Measurements from ENCODE around the gene MDFIC. TPM values are rescaled to one million over a fixed set of nuclear protein-coding genes. Genes with fewer than 3 reads are reported as not detected.
A peak's percentile ranks its signal among the peaks of the same experiment; 100 is the strongest.

Gene MDFIC
- total RNA-seq, 2 donors from 2014 or later = 22.9 to 29.3 TPM

GRCh38 chr7:114944745-114945625 is 23.1 kb downstream of the MDFIC start:
- H3K9me3 ChIP-seq = no peaks in the 10 kb centered on the region
- H3K4me1 ChIP-seq (ENCODE audit: control insufficient read depth in 1 of 2, low read depth in 2 of 2) = peaks cover 1 to 7% of the 10 kb centered on the region in 2 donors
- no peak for TF ChIP-seq CTCF (IDR thresholded peaks at IDR 0.05)
- peak; percentile 7 for DNase-seq (ENCODE audit: low spot score)
- ATAC-seq (ENCODE audit: insufficient number of reproducible peaks, low FRiP score, low read depth) = peak; percentile 63
- peak overlapping the region; percentile 62 for H3K4me3 ChIP-seq
- H3K36me3 ChIP-seq = no peaks in the 10 kb centered on the region
- peak overlapping the region in 1 of 2 donors; percentile 9 for H3K27ac ChIP-seq
- H3K27me3 ChIP-seq (replicated peaks; ENCODE audit: insufficient read depth) = no peaks in the 10 kb centered on the region

DNA sequence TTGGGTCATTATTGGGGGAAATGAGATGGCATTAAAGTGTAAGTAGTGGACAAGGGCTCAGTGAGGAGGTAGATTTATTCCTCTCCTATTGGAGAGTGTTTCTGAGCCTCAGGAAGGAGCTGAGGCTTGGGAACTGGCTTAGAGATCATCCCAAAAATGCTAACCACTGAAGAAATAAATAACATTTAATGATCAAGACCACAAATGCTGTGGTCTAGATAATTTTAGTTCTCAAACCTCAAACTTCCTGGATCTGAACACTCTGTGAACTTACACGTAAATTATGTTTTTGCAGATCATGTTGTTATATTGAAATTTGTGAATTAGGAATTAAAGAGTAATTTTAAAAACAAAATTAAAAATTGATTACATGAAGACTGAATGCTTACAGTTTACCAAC is 27.3 kb downstream of the MDFIC start:
- H3K36me3 ChIP-seq = no peaks in the 10 kb centered on the region

GRCh38 chr7:114952296-114952695 is 30.4 kb downstream of the MDFIC start:
- no peak for TF ChIP-seq CTCF (IDR thresholded peaks at IDR 0.05)
- no peak overlapping the region for H3K4me3 ChIP-seq
- no peak for DNase-seq (ENCODE audit: low spot score)
- no peaks in the 10 kb centered on the region for H3K4me1 ChIP-seq (ENCODE audit: control insufficient read depth in 1 of 2, low read depth in 2 of 2)
- no peak for ATAC-seq (ENCODE audit: insufficient number of reproducible peaks, low FRiP score, low read depth)
- no peaks in the 10 kb centered on the region for H3K36me3 ChIP-seq
- H3K27ac ChIP-seq = no peak overlapping the region
- H3K27me3 ChIP-seq (replicated peaks; ENCODE audit: insufficient read depth) = no peaks in the 10 kb centered on the region
- H3K9me3 ChIP-seq = no peaks in the 10 kb centered on the region

More for the DNA sequence above, 27.3 kb downstream of the MDFIC start:
- Histone ChIP-seq H3K4me1 (ENCODE audit: control insufficient read depth in 1 of 2, low read depth in 2 of 2) (peaks cover 0 to 4% of the 10 kb centered on the region in 2 donors), H3K9me3 (no peaks in the 10 kb centered on the region), H3K27ac (no peak overlapping the region), H3K27me3 (replicated peaks; ENCODE audit: insufficient read depth) (no peaks in the 10 kb centered on the region), H3K4me3 (no peak overlapping the region)
- TF ChIP-seq CTCF (IDR thresholded peaks at IDR 0.05) = no peak
- DNase-seq (ENCODE audit: low spot score) = no peak
- ATAC-seq (ENCODE audit: insufficient number of reproducible peaks, low FRiP score, low read depth) = no peak

DNA sequence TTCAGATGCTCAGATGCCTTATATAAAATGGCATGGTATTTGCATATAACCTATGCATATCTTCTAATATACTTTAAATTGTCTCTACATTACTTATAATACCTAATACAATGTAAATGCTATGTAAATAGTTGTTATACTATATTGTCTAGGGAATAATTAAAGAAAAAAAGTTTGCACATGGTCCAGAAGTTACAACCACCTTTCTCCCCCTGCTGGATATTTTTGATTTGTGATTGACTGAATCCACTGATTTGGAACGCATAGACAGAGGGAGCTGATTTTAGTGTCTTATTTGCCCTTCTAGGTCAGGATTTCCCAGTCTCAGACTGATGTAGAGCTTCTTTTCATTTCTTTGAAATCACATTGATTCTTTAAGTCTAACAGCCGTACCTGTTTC is 31.8 kb downstream of the MDFIC start:
- H3K4me1 ChIP-seq (ENCODE audit: control insufficient read depth in 1 of 2, low read depth in 2 of 2) = no peaks in the 10 kb centered on the region
- no peaks in the 10 kb centered on the region for H3K36me3 ChIP-seq
- no peaks in the 10 kb centered on the region for H3K27me3 ChIP-seq (replicated peaks; ENCODE audit: insufficient read depth)
- no peak for TF ChIP-seq CTCF (IDR thresholded peaks at IDR 0.05)
- DNase-seq (ENCODE audit: low spot score) (no peak), ATAC-seq (ENCODE audit: insufficient number of reproducible peaks, low FRiP score, low read depth) (no peak)
- no peak overlapping the region for H3K4me3 ChIP-seq
- H3K27ac ChIP-seq = no peak overlapping the region
- H3K9me3 ChIP-seq = no peaks in the 10 kb centered on the region

DNA sequence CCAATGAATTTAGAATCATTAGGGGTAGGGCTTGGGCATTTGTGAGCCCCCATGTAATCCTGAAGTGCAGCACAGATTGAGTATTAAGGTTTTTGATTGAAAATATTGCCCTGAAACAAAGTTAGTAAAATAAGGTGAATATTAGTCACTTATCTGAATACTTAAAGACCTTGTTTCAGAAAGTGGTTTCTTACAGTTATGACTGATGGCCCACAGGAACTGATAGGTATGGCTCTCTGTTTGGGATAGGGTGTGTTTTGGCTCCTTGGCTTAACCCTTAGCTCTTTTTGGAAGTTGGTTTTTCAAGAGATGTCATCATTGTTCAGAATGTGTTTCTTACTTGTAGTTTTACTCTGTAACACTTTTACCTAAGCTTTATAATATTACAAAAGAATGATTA is 34.8 kb downstream of the MDFIC start:
- no peak for ATAC-seq (ENCODE audit: insufficient number of reproducible peaks, low FRiP score, low read depth)
- no peaks in the 10 kb centered on the region for H3K9me3 ChIP-seq

More for the DNA sequence above, 34.8 kb downstream of the MDFIC start:
- no peak overlapping the region for H3K4me3 ChIP-seq
- DNase-seq (ENCODE audit: low spot score) = no peak
- no peaks in the 10 kb centered on the region for H3K27me3 ChIP-seq (replicated peaks; ENCODE audit: insufficient read depth)
- no peak for TF ChIP-seq CTCF (IDR thresholded peaks at IDR 0.05)
- peaks cover 8 to 10% of the 10 kb centered on the region in 2 donors for H3K4me1 ChIP-seq (ENCODE audit: control insufficient read depth in 1 of 2, low read depth in 2 of 2)
- no peaks in the 10 kb centered on the region for H3K36me3 ChIP-seq
- no peak overlapping the region for H3K27ac ChIP-seq
